22Rv1 (cell line): ENCODE measurements around the gene SHROOM2.

ENCODE experiments used
- CTCF ChIP-seq: fragments of 450-650 bp; IDR thresholded peaks from 2 replicates; pipeline ENCODE4 v1.5.1; 2017; ENCODE audit warnings: mild to moderate bottlenecking
- ZFX ChIP-seq: fragments of 450-650 bp; IDR thresholded peaks from 2 replicates; pipeline ENCODE4 v1.6.1; 2017; ENCODE audit warnings: antibody characterized with exemption, borderline replicate concordance

- TF ChIP-seq CTCF (no peak), ZFX (no peak)
These were observed 121.6 kb downstream of the SHROOM2 start for GRCh38 chrX:9907645-9908387.
